ENCODE measurements around the gene CYTH2. TPM values are rescaled to one million over a fixed set of nuclear protein-coding genes. Genes with fewer than 3 reads are reported as not detected.
"Not testable (repeated sequence)": the region's sequence is repeated elsewhere in the genome, so short reads cannot be mapped to it uniquely, and the experiment has no call there.

Gene CYTH2
- total and polyA plus RNA-seq, 7 donors = 21.8 to 45.2 (median 36.6) TPM

- intact Hi-C loops (cut with DNase I) = no loop called here
- TF ChIP-seq CTCF (IDR thresholded peaks at IDR 0.05) = no peak
- Histone ChIP-seq H3K27me3 (ENCODE audit: insufficient read depth in 3 of 3, low read length in 2 of 3) (peaks cover 0 to 22% (median 4%) of the 10 kb centered on the region in 3 donors), H3K4me3 (no peak overlapping the region), H3K27ac (no peak overlapping the region), H3K4me1 (no peaks in the 10 kb centered on the region), H3K36me3 (ENCODE audit: insufficient read depth in 1 of 2, low read depth in 1 of 2) (no peaks in the 10 kb centered on the region), H3K9me3 (no peaks in the 10 kb centered on the region)
- no peak for DNase-seq
- no peak for ATAC-seq
- 73 to 78% (median 75%) methylated on average over 8 of the region's 8 CpGs for WGBS, 3 donors
Measured at GRCh38 chr19:48516536-48516935, 47.4 kb downstream of the CYTH2 start.

- 46 to 61% (median 58%) methylated on average over 3 of the region's 3 CpGs for whole genome bisulfite sequencing, 3 donors
- intact Hi-C loops (cut with DNase I) = no loop called here
- H3K36me3 ChIP-seq (ENCODE audit: insufficient read depth in 1 of 2, low read depth in 1 of 2) = no peaks in the 10 kb centered on the region
Measured at GRCh38 chr19:48518207-48518606, 49.0 kb downstream of the CYTH2 start.

GRCh38 chr19:48519426-48519825 lies 50.3 kb downstream of the CYTH2 start:
- DNase-seq; H3K9me3 ChIP-seq; intact Hi-C loops (cut with DNase I); H3K27ac ChIP-seq; H3K36me3 ChIP-seq (ENCODE audit: insufficient read depth in 1 of 2, low read depth in 1 of 2); H3K4me1 ChIP-seq; ATAC-seq; H3K4me3 ChIP-seq; H3K27me3 ChIP-seq (ENCODE audit: insufficient read depth in 3 of 3, low read length in 2 of 3): not testable (repeated sequence)
- 84 to 92% (median 88%) methylated on average over 4 of the region's 4 CpGs for WGBS, 3 donors

More at GRCh38 chr19:48518207-48518606, 49.0 kb downstream of the CYTH2 start:
- Histone ChIP-seq H3K27ac (no peak overlapping the region), H3K4me3 (no peak overlapping the region), H3K9me3 (no peaks in the 10 kb centered on the region), H3K4me1 (no peaks in the 10 kb centered on the region), H3K27me3 (ENCODE audit: insufficient read depth in 3 of 3, low read length in 2 of 3) (peaks cover 0 to 5% (median 0%) of the 10 kb centered on the region in 3 donors)
- no peak for TF ChIP-seq CTCF (IDR thresholded peaks at IDR 0.05)
- no peak for DNase-seq
- no peak for ATAC-seq

- H3K4me3 ChIP-seq = no peak overlapping the region
- no peak for ATAC-seq
- no peaks in the 10 kb centered on the region for H3K9me3 ChIP-seq
- TF ChIP-seq CTCF (IDR thresholded peaks at IDR 0.05) = no peak
- H3K27me3 ChIP-seq (ENCODE audit: insufficient read depth in 3 of 3, low read length in 2 of 3) = no peaks in the 10 kb centered on the region
- WGBS, 3 donors = 66 to 73% (median 68%) methylated on average over 4 of the region's 4 CpGs
- no peaks in the 10 kb centered on the region for H3K36me3 ChIP-seq (ENCODE audit: insufficient read depth in 1 of 2, low read depth in 1 of 2)
- no peak overlapping the region for H3K27ac ChIP-seq
- no peaks in the 10 kb centered on the region for H3K4me1 ChIP-seq
- no peak for DNase-seq
- intact Hi-C loops (cut with DNase I) = no loop called here
Measured at GRCh38 chr19:48520134-48520533, 51.0 kb downstream of the CYTH2 start.

GRCh38 chr19:48524221-48524620 lies 55.1 kb downstream of the CYTH2 start:
- intact Hi-C loops (cut with DNase I) = no loop called here
- Histone ChIP-seq H3K36me3 (ENCODE audit: insufficient read depth in 1 of 2, low read depth in 1 of 2) (no peaks in the 10 kb centered on the region), H3K27ac (no peak overlapping the region), H3K4me3 (no peak overlapping the region), H3K27me3 (ENCODE audit: insufficient read depth in 3 of 3, low read length in 2 of 3) (peaks cover 0 to 4% (median 0%) of the 10 kb centered on the region in 3 donors), H3K9me3 (peaks cover 29% of the 10 kb centered on the region), H3K4me1 (no peaks in the 10 kb centered on the region)
- no peak for ATAC-seq
- no peak for DNase-seq
- 82 to 87% (median 85%) methylated on average over 2 of the region's 2 CpGs for WGBS, 3 donors
- TF ChIP-seq CTCF (IDR thresholded peaks at IDR 0.05) = no peak
